HCT116 (cell line): ENCODE measurements around the gene PRM2. TPM values are rescaled to one million over a fixed set of nuclear protein-coding genes. Genes with fewer than 3 reads are reported as not detected.

Experiments used
- ATAC-seq: fragments of 200-7000 bp; cut with Tn5 transposase; 2 replicates; pipeline ENCODE4 v1.9.1; 2020; ENCODE audit warnings: mild to moderate bottlenecking, moderate library complexity
- BruUV-seq: library from RNA; stranded (reverse); fragments of 400-500 nt; replicated peaks from 2 replicates; lab custom pipeline; 2021; lab: Mats Ljungman, UMichigan
- CTCF ChIA-PET: fragments of 300-600 bp; sonication (Branson Sonifier 250); formaldehyde crosslinking; loops from one replicate; lab custom pipeline; 2021; ENCODE audit warnings: antibody characterized with exemption; lab: Charles Lee
- POLR2A ChIA-PET: fragments of 300-600, 350-600 bp; sonication (Branson Sonifier 250); formaldehyde crosslinking; loops from one replicate; lab custom pipeline; 2021; ENCODE audit warnings: antibody characterized with exemption; lab: Charles Lee
- RAD21 ChIA-PET, 2 experiments: fragments of 300-600 bp; sonication (Branson Sonifier 250); formaldehyde crosslinking; loops; one replicate each; lab custom pipeline; 2023; ENCODE audit warnings: low total read pairs in 2 of 2; ENCODE audit not compliant: uncharacterized antibody in 2 of 2, unreplicated experiment in 2 of 2, low non-redundant PET in 1 of 2; lab: Charles Lee
- DNase-seq: peaks from one replicate; pipeline ENCODE4 v3.0.0-alpha.2; 2010; ENCODE audit warnings: low read depth, low spot score
- H2AFZ ChIP-seq: fragments of 200-600 bp; shearing (Covaris generic), sonication (generic); 2 replicates; pipeline ENCODE4 v1.6.1; 2017; ENCODE audit warnings: low read depth, mixed run types, mixed read lengths, antibody characterized with exemption, low read length; ENCODE audit not compliant: poor library complexity, severe bottlenecking
- H3K27ac ChIP-seq: 2 replicates; pipeline ENCODE4 v1.5.1; 2012; ENCODE audit warnings: low read depth, low read length
- H3K27me3 ChIP-seq: fragments of 200-600 bp; sonication (generic); 2 replicates; pipeline ENCODE4 v1.6.1; 2016; ENCODE audit warnings: mixed run types, low read length, mixed read lengths; ENCODE audit not compliant: insufficient read depth
- H3K36me3 ChIP-seq, 2 experiments: fragments of 200-500 bp in 1 of 2; fragments of 200-600 bp in 1 of 2; sonication (Bioruptor generic) in 1 of 2; sonication (generic) in 1 of 2; 2 replicates each; pipeline versions ENCODE4 v1.5.1 to v1.6.1; 2014 to 2016; ENCODE audit warnings: low read length in 2 of 2, inconsistent platforms in 1 of 2, mixed read lengths in 1 of 2, mixed run types in 1 of 2; ENCODE audit not compliant: insufficient read depth in 2 of 2, control insufficient read depth in 1 of 2
- H3K4me1 ChIP-seq, 2 experiments: fragments of 200-600 bp in 1 of 2; sonication (generic) in 1 of 2; 2 replicates each; pipeline versions ENCODE4 v1.5.1 to v1.6.1; 2012 to 2017; ENCODE audit warnings: low read length in 2 of 2, inconsistent platforms in 1 of 2, mild to moderate bottlenecking in 1 of 2, mixed read lengths in 1 of 2, mixed run types in 1 of 2, moderate library complexity in 1 of 2; ENCODE audit not compliant: insufficient read depth in 2 of 2, control insufficient read depth in 1 of 2
- H3K4me2 ChIP-seq: fragments of 200-600 bp; sonication (generic); 2 replicates; pipeline ENCODE4 v1.6.1; 2017; ENCODE audit warnings: mixed run types, low read length, mixed read lengths
- H3K4me3 ChIP-seq, 2 experiments: fragments of 200-600 bp in 1 of 2; sonication (generic) in 1 of 2; replicated peaks in 1 of 2; 2 replicates each; pipeline ENCODE4 v1.5.1; 2011 to 2016; ENCODE audit warnings: low read length in 2 of 2, control low read depth in 1 of 2, low read depth in 1 of 2, mild to moderate bottlenecking in 1 of 2, mixed read lengths in 1 of 2, mixed run types in 1 of 2
- H3K79me2 ChIP-seq: fragments of 200-600 bp; sonication (generic); 2 replicates; pipeline ENCODE4 v1.6.1; 2017; ENCODE audit warnings: mild to moderate bottlenecking, mixed run types, low read length, moderate library complexity, mixed read lengths; ENCODE audit not compliant: insufficient read depth
- H3K9ac ChIP-seq: fragments of 200-600 bp; sonication (generic); 2 replicates; pipeline ENCODE4 v1.6.1; 2016; ENCODE audit warnings: low read length, mixed read lengths
- H3K9me2 ChIP-seq: fragments of 200-600 bp; sonication (generic), shearing (Covaris generic); 2 replicates; pipeline ENCODE4 v1.6.1; 2017; ENCODE audit warnings: mixed run types, mild to moderate bottlenecking, moderate library complexity; ENCODE audit not compliant: insufficient read depth
- H3K9me3 ChIP-seq, 2 experiments: fragments of 200-500 bp in 1 of 2; fragments of 200-600 bp in 1 of 2; sonication (Bioruptor generic) in 1 of 2; sonication (generic) in 1 of 2; 2 replicates each; pipeline ENCODE4 v1.6.1; 2014 to 2017; ENCODE audit warnings: low read length in 2 of 2, mixed read lengths in 2 of 2, inconsistent platforms in 1 of 2, low read depth in 1 of 2, mild to moderate bottlenecking in 1 of 2, mixed run types in 1 of 2, moderate library complexity in 1 of 2; ENCODE audit not compliant: control insufficient read depth in 1 of 2, insufficient read depth in 1 of 2
- H4K20me1 ChIP-seq: fragments of 200-600 bp; sonication (generic), shearing (Covaris generic); 2 replicates; pipeline ENCODE4 v1.6.1; 2017; ENCODE audit warnings: mixed run types, mild to moderate bottlenecking, moderate library complexity; ENCODE audit not compliant: insufficient read depth
- CTCF ChIP-seq, 3 experiments: fragments of 200-600 bp in 1 of 3; sonication (generic) in 1 of 3; IDR thresholded peaks in 2 of 3; conservative IDR thresholded peaks in 1 of 3; 2 replicates each; pipeline ENCODE4 v1.5.1; 2012 to 2017; ENCODE audit warnings: low read depth in 2 of 3, low read length in 2 of 3, antibody characterized with exemption in 1 of 3, borderline replicate concordance in 1 of 3, control low read depth in 1 of 3, mild to moderate bottlenecking in 1 of 3, mixed read lengths in 1 of 3, mixed run types in 1 of 3, moderate library complexity in 1 of 3; ENCODE audit not compliant: insufficient read depth in 1 of 3
- ELF1 ChIP-seq: IDR thresholded peaks from 2 replicates; pipeline ENCODE4 v1.6.1; 2012; ENCODE audit warnings: low read depth, borderline replicate concordance
- EZH2 ChIP-seq: fragments of 200-600 bp; sonication (generic); IDR thresholded peaks from 2 replicates; pipeline ENCODE4 v1.6.1; 2017; ENCODE audit warnings: antibody characterized with exemption, mixed run types
- MAX ChIP-seq: IDR thresholded peaks from 2 replicates; pipeline ENCODE4 v1.6.1; 2012
- SRF ChIP-seq: IDR thresholded peaks from 2 replicates; pipeline ENCODE4 v1.6.1; 2012; ENCODE audit warnings: low read depth
- ZBTB33 ChIP-seq: IDR thresholded peaks from 2 replicates; pipeline ENCODE4 v1.6.1; 2011; ENCODE audit warnings: mild to moderate bottlenecking, low read length, moderate library complexity; ENCODE audit not compliant: insufficient replicate concordance; ENCODE audit errors: extremely low read depth
- intact Hi-C: fragments of 100-400 bp; cut with micrococcal nuclease; formaldehyde crosslinking; loops from 2 replicates; pipeline ENCODE4 v1.10.0; 2022
- total RNA-seq: library from RNA; stranded (reverse); gene quantifications from one replicate; pipeline ENCODE4 v1.2.1, GENCODE V29; 2021; ENCODE audit not compliant: unreplicated experiment

The PRM2 gene
- total RNA-seq, 1 experiment from 2014 or later, result not detected

- Histone ChIP-seq H2AFZ (no peak overlapping the region), H3K9me3 (no peaks in the 10 kb centered on the region), H3K9ac (no peak overlapping the region), H3K9me2 (no peaks in the 10 kb centered on the region), H3K27me3 (no peaks in the 10 kb centered on the region), H3K4me3 (no peak overlapping the region), H4K20me1 (no peaks in the 10 kb centered on the region), H3K4me1 (no peaks in the 10 kb centered on the region), H3K79me2 (no peaks in the 10 kb centered on the region), H3K4me2 (no peak overlapping the region), H3K27ac (no peak overlapping the region), H3K36me3 (no peaks in the 10 kb centered on the region)
- DNase-seq, result no peak
- TF ChIP-seq SRF, result no peak
- TF ChIP-seq ELF1, result no peak
- TF ChIP-seq EZH2, result no peak
- no peak for TF ChIP-seq ZBTB33
- no peak for TF ChIP-seq MAX
- TF ChIP-seq CTCF (IDR thresholded peaks at IDR 0.05 in 2 of 3, conservative IDR thresholded peaks at IDR 0.05 in 1 of 3; ENCODE audit: borderline replicate concordance in 1 of 3, insufficient read depth in 1 of 3, low read depth in 2 of 3, low read length in 2 of 3), result no peak
- CTCF ChIA-PET, result no interaction called here
- POLR2A ChIA-PET, result no interaction called here
- intact Hi-C loops, result no loop called here
- no TSS peak for BruUV-seq
- RAD21 ChIA-PET, result no interaction called here
- ATAC-seq, result no peak
These were observed 19.4 kb upstream of the PRM2 start for GRCh38 chr16:11295672-11296071.
